Measurements from ENCODE around the gene CLDN14. TPM values are rescaled to one million over a fixed set of nuclear protein-coding genes. Genes with fewer than 3 reads are reported as not detected.

CLDN14 gene
- total RNA-seq, 1 donor from 2014 or later, result 0.58 TPM

DNA sequence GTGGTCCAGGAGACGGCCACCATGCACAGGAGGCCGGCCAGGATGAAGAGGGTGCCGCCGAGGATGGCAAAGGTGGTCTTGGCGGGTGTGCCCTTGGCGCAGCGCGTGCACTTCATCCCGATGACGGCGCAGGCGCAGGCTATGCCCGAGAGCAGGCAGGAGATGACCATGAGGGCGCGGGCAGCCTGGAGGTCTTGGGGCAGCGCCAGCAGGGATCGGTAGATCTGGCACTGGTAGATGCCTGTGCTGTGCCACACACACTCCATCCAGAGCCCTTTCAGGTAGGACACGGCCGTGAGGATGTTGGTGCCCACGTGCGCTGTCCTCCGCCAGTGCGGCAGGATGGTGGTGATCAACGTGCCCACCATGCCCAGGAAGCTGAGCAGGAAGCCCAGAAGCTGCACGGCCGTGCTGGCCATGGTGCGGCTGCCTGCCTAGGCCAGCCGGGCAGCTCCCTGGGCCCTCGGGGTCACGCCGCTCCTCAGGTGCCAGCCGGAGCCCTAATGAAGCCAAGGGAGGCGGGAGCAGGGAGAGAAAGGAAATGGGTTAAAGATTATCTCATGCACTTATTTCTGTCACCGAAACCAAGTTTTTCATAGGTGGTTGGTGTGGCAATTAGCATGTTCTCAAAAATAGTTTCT is 18.5 kb downstream of the CLDN14 start:
- TF ChIP-seq, protein P1, sequence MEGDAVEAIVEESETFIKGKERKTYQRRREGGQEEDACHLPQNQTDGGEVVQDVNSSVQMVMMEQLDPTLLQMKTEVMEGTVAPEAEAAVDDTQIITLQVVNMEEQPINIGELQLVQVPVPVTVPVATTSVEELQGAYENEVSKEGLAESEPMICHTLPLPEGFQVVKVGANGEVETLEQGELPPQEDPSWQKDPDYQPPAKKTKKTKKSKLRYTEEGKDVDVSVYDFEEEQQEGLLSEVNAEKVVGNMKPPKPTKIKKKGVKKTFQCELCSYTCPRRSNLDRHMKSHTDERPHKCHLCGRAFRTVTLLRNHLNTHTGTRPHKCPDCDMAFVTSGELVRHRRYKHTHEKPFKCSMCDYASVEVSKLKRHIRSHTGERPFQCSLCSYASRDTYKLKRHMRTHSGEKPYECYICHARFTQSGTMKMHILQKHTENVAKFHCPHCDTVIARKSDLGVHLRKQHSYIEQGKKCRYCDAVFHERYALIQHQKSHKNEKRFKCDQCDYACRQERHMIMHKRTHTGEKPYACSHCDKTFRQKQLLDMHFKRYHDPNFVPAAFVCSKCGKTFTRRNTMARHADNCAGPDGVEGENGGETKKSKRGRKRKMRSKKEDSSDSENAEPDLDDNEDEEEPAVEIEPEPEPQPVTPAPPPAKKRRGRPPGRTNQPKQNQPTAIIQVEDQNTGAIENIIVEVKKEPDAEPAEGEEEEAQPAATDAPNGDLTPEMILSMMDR (IDR thresholded peaks at IDR 0.05), result no peak
- no peak overlapping the region for H3K4me3 Mint-ChIP-seq

DNA sequence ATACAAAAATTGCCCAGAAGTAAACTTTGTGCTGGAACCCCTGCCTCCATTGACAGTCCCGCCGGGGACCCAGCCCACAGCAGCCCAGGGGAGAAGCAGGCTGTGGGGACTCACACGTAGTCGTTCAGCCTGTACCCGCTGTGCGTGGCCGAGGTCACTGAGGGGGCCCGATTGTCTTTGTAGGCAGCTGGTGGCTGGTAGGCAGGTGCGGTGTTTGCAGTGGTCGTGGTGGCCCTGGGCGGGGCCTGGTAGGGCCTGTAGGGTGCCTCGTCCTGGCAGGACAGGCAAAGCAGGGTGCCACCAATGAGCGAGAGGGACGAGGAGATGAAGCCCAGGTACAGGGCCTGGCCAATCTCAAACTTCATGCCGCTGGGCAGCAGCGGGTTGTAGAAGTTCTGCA is 19.1 kb downstream of the CLDN14 start:
- ChIA-PET CTCF (no interaction called here), POLR2A (no interaction called here)
- ATAC-seq (ENCODE audit: low read depth) (no peak), DNase-seq (no peak)
- Mint-ChIP-seq H3K27ac (no peak overlapping the region), H3K36me3 (ENCODE audit: low read depth) (no peaks in the 10 kb centered on the region), H3K4me3 (no peak overlapping the region), H3K27me3 (no peaks in the 10 kb centered on the region), H3K9me3 (no peaks in the 10 kb centered on the region), H3K4me1 (no peaks in the 10 kb centered on the region)
- TF ChIP-seq, protein P1 (IDR thresholded peaks at IDR 0.05), result no peak
- intact Hi-C loops (cut with micrococcal nuclease), result no loop called here

More for the DNA sequence above, 18.5 kb downstream of the CLDN14 start:
- Mint-ChIP-seq H3K27me3 (no peaks in the 10 kb centered on the region), H3K36me3 (ENCODE audit: low read depth) (no peaks in the 10 kb centered on the region), H3K27ac (no peak overlapping the region), H3K9me3 (no peaks in the 10 kb centered on the region), H3K4me1 (no peaks in the 10 kb centered on the region)
- DNase-seq (no peak), ATAC-seq (ENCODE audit: low read depth) (no peak)
- intact Hi-C loops (cut with micrococcal nuclease), result no loop called here
- POLR2A ChIA-PET, result no interaction called here
- CTCF ChIA-PET, result no interaction called here

DNA sequence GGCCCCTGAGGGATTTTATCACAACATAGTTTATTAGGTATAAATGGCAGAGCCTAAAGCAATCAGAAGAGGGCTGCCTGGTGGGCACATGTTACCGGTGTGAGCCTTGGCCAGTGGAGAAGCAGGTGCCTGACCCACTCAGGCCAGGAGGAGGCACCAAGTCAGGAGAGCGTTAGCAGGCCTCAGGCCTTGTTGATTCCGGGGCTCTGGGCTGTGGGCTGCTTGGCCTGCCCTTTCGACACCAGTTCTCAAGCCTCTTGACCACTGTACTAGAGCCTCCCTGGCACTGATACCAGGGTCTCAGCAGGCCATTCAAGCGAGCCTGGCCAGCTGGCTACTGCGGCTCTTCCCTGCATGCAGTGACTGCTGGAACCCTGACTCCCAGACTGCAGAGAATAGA is 20.8 kb downstream of the CLDN14 start:
- Mint-ChIP-seq H3K27me3 (no peaks in the 10 kb centered on the region), H3K9me3 (no peaks in the 10 kb centered on the region), H3K36me3 (ENCODE audit: low read depth) (no peaks in the 10 kb centered on the region), H3K27ac (no peak overlapping the region), H3K4me3 (no peak overlapping the region), H3K4me1 (no peaks in the 10 kb centered on the region)
- DNase-seq (no peak), ATAC-seq (ENCODE audit: low read depth) (no peak)
- TF ChIP-seq, protein P1 (IDR thresholded peaks at IDR 0.05), result no peak
- CTCF ChIA-PET, result no interaction called here
- intact Hi-C loops (cut with micrococcal nuclease), result no loop called here
- POLR2A ChIA-PET, result no interaction called here

DNA sequence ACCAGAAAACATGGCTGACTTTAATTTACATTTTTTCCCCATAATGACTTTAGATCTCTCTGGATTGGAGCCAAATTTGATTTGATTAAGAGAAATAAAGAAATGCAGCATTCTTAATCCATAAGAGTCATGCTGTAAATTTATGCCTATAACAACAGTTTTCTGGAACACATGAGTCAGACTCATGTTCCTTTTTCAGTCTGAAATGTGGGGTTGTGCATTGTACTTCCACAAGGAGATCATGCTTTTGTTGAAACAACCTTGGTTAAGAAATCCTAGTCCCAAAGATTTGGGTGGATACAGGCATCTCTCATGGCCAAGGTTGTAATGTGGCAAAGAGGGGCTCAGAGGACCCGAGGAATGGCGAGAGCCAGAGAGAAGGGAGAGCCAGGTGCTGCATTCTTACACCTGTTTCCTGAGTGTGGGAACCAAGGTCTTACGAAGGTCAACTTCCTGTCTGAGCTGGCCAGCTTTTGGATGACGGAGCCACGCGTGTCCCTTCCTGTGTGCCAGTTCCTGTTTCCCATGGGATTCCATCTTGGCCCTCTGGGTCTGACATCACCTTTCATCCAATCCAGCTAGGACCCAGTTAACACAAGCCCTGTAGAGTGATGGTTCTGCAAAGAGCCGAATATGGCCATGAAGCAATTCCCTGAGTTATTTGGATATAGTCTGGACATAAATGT is 23.1 kb downstream of the CLDN14 start:
- Mint-ChIP-seq H3K9me3 (no peaks in the 10 kb centered on the region), H3K4me1 (no peaks in the 10 kb centered on the region), H3K4me3 (no peak overlapping the region), H3K27ac (no peak overlapping the region), H3K36me3 (ENCODE audit: low read depth) (no peaks in the 10 kb centered on the region), H3K27me3 (peaks cover 5% of the 10 kb centered on the region)
- ChIA-PET CTCF (no interaction called here), POLR2A (interaction anchor here (0.6 kb wide), 1 partner anchor 259 kb away, joined by 5 read pairs; no protein-coding TSS in a partner anchor)
- TF ChIP-seq, protein P1 (IDR thresholded peaks at IDR 0.05), result no peak
- intact Hi-C loops (cut with micrococcal nuclease), result no loop called here
- ATAC-seq (ENCODE audit: low read depth) (no peak), DNase-seq (no peak)

DNA sequence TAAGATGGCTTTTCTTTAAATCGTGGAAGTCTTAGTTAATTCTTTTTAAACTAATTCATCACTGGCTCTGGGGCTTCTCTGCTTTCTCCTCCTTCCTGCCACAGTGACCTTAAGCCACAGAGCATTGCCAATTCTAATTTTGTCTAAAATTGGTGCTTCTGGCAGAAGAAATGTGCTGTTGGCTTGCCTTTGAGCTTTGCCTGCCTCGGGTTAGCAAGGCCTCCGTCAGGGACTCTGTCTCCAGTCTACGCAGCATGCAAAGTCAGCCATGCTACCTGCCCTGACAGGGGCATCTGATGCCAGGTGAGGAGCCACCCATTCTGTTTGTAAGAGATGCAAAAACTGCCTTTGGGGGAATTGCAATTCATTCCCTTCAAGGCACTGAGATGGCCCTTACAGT is 25.2 kb downstream of the CLDN14 start:
- ChIA-PET POLR2A (no interaction called here), CTCF (no interaction called here)
- Mint-ChIP-seq H3K4me1 (no peaks in the 10 kb centered on the region), H3K27me3 (peaks cover 5% of the 10 kb centered on the region), H3K4me3 (no peak overlapping the region), H3K27ac (no peak overlapping the region), H3K9me3 (no peaks in the 10 kb centered on the region), H3K36me3 (ENCODE audit: low read depth) (no peaks in the 10 kb centered on the region)
- ATAC-seq (ENCODE audit: low read depth) (no peak), DNase-seq (no peak)
- TF ChIP-seq, protein P1 (IDR thresholded peaks at IDR 0.05), result no peak
- intact Hi-C loops (cut with micrococcal nuclease), result no loop called here

Measured in activated B cell treated with CpG ODN at 0.5 μM for 24 hours (primary cell).